ENCODE results near the gene UMOD.

DNA sequence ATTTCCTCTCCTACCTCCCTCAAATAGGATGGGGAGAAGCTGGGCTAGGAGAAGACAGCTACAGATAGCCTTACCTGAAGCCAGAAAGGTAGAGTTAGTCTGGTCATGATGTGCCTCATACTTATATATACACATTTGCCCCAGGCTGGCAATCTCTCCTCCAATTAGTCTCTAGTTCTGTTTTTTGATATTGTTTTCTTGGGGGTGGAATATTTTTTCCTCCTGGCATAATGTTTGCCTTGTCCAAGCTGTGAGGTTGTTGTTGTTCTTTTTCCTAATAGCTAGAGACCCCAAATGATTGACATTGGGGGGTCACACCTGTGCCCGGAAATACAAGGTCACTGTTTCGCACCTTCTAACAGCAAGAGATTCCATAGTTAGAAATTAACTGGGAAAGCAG lies at the start of gene UMOD:
- TF ChIP-seq, protein P1, sequence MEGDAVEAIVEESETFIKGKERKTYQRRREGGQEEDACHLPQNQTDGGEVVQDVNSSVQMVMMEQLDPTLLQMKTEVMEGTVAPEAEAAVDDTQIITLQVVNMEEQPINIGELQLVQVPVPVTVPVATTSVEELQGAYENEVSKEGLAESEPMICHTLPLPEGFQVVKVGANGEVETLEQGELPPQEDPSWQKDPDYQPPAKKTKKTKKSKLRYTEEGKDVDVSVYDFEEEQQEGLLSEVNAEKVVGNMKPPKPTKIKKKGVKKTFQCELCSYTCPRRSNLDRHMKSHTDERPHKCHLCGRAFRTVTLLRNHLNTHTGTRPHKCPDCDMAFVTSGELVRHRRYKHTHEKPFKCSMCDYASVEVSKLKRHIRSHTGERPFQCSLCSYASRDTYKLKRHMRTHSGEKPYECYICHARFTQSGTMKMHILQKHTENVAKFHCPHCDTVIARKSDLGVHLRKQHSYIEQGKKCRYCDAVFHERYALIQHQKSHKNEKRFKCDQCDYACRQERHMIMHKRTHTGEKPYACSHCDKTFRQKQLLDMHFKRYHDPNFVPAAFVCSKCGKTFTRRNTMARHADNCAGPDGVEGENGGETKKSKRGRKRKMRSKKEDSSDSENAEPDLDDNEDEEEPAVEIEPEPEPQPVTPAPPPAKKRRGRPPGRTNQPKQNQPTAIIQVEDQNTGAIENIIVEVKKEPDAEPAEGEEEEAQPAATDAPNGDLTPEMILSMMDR (conservative IDR thresholded peaks at IDR 0.05; ENCODE audit: low read length): no peak
- no peak for TF ChIP-seq EZH2phosphoT487 (IDR thresholded peaks at IDR 0.05; ENCODE audit: borderline replicate concordance)

Data from Loucy (cell line).